ENCODE measurements around the gene ROBO2. TPM values are rescaled to one million over a fixed set of nuclear protein-coding genes. Genes with fewer than 3 reads are reported as not detected.

Gene ROBO2
- total and polyA plus RNA-seq, 2 donors from 2014 or later: 1.3 to 1.6 TPM

DNA sequence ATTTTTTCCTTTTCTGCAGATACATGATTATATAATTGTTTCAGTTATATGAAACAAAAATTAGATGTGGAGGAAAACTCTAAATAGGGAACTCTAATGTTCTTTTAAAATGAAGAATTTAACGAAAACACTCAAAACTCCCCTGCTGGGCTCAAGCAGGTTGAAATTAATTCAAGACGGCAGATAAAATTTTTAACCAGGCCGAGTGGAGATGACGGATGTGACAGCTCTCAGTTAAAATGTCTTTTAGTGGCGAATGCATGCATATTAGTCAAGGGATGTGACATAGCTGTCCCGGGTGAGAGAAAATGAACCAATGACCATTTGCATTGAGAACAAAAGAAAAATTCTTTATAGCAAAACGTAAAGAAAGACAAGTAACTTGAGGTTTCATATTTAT lies 110.1 kb downstream of the ROBO2 start:
- Histone ChIP-seq H3K9me3 (ENCODE audit: control insufficient read depth in 2 of 3, insufficient read depth in 1 of 3, low read length in 3 of 3) (no peaks in the 10 kb centered on the region), H3K4me1 (ENCODE audit: control insufficient read depth in 2 of 3, insufficient read depth in 2 of 3, low read depth in 1 of 3, low read length in 3 of 3) (no peaks in the 10 kb centered on the region), H3K27ac (ENCODE audit: low read depth in 2 of 2, low read length in 2 of 2) (no peak overlapping the region), H3K4me3 (ENCODE audit: low read length in 3 of 3) (no peak overlapping the region), H3K9ac (ENCODE audit: low read length in 3 of 3) (no peak overlapping the region), H3K27me3 (ENCODE audit: control insufficient read depth, insufficient read depth, low read length) (no peaks in the 10 kb centered on the region), H3K36me3 (ENCODE audit: control insufficient read depth in 2 of 3, insufficient read depth in 3 of 3, low read length in 3 of 3) (no peaks in the 10 kb centered on the region)
- intact Hi-C loops (cut with DNase I): no loop called here
- no peak for FAIRE-seq
- no peak for DNase-seq
- TF ChIP-seq, protein P1, sequence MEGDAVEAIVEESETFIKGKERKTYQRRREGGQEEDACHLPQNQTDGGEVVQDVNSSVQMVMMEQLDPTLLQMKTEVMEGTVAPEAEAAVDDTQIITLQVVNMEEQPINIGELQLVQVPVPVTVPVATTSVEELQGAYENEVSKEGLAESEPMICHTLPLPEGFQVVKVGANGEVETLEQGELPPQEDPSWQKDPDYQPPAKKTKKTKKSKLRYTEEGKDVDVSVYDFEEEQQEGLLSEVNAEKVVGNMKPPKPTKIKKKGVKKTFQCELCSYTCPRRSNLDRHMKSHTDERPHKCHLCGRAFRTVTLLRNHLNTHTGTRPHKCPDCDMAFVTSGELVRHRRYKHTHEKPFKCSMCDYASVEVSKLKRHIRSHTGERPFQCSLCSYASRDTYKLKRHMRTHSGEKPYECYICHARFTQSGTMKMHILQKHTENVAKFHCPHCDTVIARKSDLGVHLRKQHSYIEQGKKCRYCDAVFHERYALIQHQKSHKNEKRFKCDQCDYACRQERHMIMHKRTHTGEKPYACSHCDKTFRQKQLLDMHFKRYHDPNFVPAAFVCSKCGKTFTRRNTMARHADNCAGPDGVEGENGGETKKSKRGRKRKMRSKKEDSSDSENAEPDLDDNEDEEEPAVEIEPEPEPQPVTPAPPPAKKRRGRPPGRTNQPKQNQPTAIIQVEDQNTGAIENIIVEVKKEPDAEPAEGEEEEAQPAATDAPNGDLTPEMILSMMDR (IDR thresholded peaks at IDR 0.05; ENCODE audit: borderline replicate concordance, extremely low read depth, insufficient read depth): no peak

DNA sequence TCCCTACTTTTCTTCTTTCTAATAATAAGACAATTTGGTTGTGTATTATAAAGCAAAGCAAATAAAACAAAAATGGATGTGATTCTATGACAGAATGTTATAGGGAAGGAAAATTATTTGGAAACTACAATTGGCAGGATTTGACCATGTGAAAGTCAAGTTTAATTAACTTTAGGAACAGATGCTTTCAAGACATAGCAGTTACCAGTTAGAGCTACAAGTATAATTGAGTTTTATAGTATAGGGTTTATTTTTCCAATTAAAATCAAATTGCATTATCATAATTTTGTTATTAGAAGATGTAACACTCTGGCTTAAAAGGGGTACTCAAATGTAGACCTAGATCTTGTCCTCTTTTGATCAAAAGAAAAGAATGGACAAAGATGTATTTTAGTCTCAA lies 110.9 kb downstream of the ROBO2 start:
- TF ChIP-seq, protein P1 (IDR thresholded peaks at IDR 0.05; ENCODE audit: borderline replicate concordance, extremely low read depth, insufficient read depth): no peak
- Histone ChIP-seq H3K27me3 (ENCODE audit: control insufficient read depth, insufficient read depth, low read length) (no peaks in the 10 kb centered on the region), H3K9me3 (ENCODE audit: control insufficient read depth in 2 of 3, insufficient read depth in 1 of 3, low read length in 3 of 3) (no peaks in the 10 kb centered on the region), H3K27ac (ENCODE audit: low read depth in 2 of 2, low read length in 2 of 2) (no peak overlapping the region), H3K4me3 (ENCODE audit: low read length in 3 of 3) (no peak overlapping the region), H3K9ac (ENCODE audit: low read length in 3 of 3) (no peak overlapping the region), H3K36me3 (ENCODE audit: control insufficient read depth in 2 of 3, insufficient read depth in 3 of 3, low read length in 3 of 3) (no peaks in the 10 kb centered on the region), H3K4me1 (ENCODE audit: control insufficient read depth in 2 of 3, insufficient read depth in 2 of 3, low read depth in 1 of 3, low read length in 3 of 3) (no peaks in the 10 kb centered on the region)
- intact Hi-C loops (cut with DNase I): no loop called here
- no peak for FAIRE-seq
- DNase-seq: no peak

DNA sequence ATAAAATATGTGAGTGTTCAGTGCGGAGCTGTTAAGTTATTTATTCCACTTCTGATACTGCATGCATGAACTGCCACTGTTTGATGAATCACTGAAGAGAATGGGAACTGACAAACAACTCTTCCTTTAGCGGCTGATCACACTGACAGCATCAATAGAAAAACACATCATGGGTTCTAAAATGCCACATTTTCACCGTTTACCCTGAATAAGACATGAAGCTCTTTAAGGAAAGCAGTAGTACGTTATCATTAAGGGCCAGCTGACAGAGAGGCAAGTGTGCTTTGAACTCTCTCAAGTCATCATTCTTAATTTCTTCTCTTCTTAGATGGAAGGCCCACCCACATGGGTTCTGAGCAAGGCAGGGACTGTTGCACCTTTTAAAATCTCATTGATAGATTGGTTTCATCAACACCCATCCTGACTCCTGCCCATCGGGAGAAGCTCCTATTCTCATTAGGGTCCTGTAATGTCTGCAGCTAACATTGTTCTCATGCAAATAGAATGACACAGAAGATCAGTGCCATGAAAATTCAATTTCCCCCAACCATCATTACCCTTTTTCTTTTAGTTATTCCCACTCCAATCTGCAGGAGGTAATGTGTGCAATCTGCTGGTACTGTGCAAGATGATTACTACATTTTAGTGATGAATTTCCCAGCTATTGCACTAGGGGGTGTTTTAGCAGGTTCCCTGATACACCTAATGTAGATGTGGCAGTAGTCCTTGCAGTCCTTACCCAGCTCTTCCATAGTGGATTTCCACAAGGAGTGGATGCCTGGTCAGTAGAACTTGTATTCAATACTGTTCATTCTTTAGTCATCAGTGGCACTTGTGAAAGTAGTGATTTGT lies 119.1 kb downstream of the ROBO2 start:
- intact Hi-C loops (cut with DNase I): no loop called here
- FAIRE-seq: no peak
- H3K9me3 ChIP-seq (ENCODE audit: control insufficient read depth in 2 of 3, insufficient read depth in 1 of 3, low read length in 3 of 3): no peaks in the 10 kb centered on the region

More for the DNA sequence above, 119.1 kb downstream of the ROBO2 start:
- H3K4me3 ChIP-seq (ENCODE audit: low read length in 3 of 3): no peak overlapping the region
- no peaks in the 10 kb centered on the region for H3K27me3 ChIP-seq (ENCODE audit: control insufficient read depth, insufficient read depth, low read length)
- H3K36me3 ChIP-seq (ENCODE audit: control insufficient read depth in 2 of 3, insufficient read depth in 3 of 3, low read length in 3 of 3): no peaks in the 10 kb centered on the region
- TF ChIP-seq, protein P1 (IDR thresholded peaks at IDR 0.05; ENCODE audit: borderline replicate concordance, extremely low read depth, insufficient read depth): no peak
- H3K4me1 ChIP-seq (ENCODE audit: control insufficient read depth in 2 of 3, insufficient read depth in 2 of 3, low read depth in 1 of 3, low read length in 3 of 3): no peaks in the 10 kb centered on the region
- no peak overlapping the region for H3K27ac ChIP-seq (ENCODE audit: low read depth in 2 of 2, low read length in 2 of 2)
- DNase-seq: no peak
- H3K9ac ChIP-seq (ENCODE audit: low read length in 3 of 3): no peak overlapping the region
